Omental fat pad (tissue), 4 donors: ENCODE results near the gene MRTO4. TPM values are rescaled to one million over a fixed set of nuclear protein-coding genes. Genes with fewer than 3 reads are reported as not detected.
"Not testable (repeated sequence)": the region's sequence is repeated elsewhere in the genome, so short reads cannot be mapped to it uniquely, and the experiment has no call there.

Experiments
- ATAC-seq: fragments of 150-250 bp; one replicate; pipeline ENCODE4 v1.9.1; 2016; ENCODE audit warnings: mild to moderate bottlenecking, moderate library complexity; ENCODE audit not compliant: low FRiP score
- DNase-seq: peaks from one replicate; pipeline ENCODE4 v3.0.0-alpha.2; 2019; ENCODE audit warnings: low spot score
- total RNA-seq, 4 donors: library from RNA; depleted of rRNA; stranded (reverse); fragments of >200 nt; gene quantifications; one replicate each; pipeline ENCODE4 v1.1.0, GENCODE V29; 2016
- TF ChIP-seq, protein P1 (sequence below), 3 donors: fragments of 450-650 bp; IDR thresholded peaks; one replicate each; pipeline ENCODE4 v1.5.1; 2016 to 2017; ENCODE audit warnings: antibody characterized with exemption in 3 of 3, mild to moderate bottlenecking in 3 of 3, moderate library complexity in 2 of 3

Gene MRTO4
- total RNA-seq, 4 donors from 2014 or later: 17.2 to 76.7 (median 27.0) TPM

DNA sequence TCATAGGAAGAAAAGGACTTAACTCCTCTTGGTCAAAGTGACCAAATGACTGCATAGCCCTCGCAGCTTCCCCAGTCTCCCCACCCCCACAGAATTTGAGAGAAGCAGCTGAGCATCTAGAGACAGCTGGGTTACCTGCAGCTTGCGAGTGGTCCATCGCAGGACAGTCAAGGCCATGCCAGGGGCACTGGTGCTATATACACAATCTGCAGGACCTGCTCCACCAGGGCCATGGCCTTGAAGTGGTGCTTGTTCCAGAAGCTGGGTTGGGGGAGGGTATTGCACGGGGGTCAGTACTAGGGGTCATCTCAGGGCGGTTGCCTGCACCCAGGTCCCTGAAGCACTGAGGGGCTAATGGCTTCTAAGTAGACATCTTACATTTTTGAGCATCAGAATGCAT is 10.4 kb downstream of the MRTO4 start:
- TF ChIP-seq, protein P1, sequence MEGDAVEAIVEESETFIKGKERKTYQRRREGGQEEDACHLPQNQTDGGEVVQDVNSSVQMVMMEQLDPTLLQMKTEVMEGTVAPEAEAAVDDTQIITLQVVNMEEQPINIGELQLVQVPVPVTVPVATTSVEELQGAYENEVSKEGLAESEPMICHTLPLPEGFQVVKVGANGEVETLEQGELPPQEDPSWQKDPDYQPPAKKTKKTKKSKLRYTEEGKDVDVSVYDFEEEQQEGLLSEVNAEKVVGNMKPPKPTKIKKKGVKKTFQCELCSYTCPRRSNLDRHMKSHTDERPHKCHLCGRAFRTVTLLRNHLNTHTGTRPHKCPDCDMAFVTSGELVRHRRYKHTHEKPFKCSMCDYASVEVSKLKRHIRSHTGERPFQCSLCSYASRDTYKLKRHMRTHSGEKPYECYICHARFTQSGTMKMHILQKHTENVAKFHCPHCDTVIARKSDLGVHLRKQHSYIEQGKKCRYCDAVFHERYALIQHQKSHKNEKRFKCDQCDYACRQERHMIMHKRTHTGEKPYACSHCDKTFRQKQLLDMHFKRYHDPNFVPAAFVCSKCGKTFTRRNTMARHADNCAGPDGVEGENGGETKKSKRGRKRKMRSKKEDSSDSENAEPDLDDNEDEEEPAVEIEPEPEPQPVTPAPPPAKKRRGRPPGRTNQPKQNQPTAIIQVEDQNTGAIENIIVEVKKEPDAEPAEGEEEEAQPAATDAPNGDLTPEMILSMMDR (IDR thresholded peaks at IDR 0.05): no peak
- no peak for DNase-seq
- no peak for ATAC-seq

DNA sequence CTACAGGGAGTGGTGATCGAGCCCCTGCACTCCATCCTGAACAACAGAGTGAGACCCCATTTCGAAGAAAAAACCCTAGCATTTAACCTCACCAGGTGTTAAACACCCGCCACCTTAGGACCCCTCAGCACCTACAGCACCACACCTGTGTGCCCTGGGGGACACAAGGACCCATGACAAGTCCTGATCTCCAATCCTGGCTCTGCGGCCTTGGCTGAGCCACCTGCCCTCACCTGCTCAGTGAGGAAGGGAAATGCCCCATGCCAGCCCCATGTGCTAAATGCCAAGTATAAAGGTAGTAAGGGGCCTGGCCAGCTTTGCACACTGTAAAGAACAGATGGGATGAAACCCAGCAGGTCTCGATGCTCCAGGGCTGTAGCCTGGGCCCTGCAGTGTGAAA is 11.1 kb downstream of the MRTO4 start:
- ATAC-seq (no peak), DNase-seq (no peak)
- TF ChIP-seq, protein P1 (IDR thresholded peaks at IDR 0.05): no peak

DNA sequence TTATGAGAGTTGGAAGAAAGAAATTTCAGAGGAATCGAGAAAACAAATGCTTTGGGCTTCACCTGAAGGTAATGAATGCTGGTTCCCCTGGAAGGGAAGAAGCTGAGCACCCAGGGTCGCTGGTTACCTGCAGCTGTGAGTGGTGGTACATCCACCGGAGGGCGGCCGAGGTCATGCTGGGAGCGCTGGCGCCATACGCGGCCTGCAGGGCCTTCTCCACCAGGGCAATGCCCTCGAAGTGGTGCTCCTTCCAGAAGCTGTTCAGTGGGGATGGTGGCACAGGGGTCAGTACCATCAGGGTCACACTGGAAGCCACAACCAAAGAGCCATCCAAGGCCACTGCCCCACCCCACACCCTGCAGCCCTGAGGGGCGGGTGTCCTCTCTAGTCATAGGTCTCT is 16.8 kb downstream of the MRTO4 start:
- no peak for DNase-seq
- no peak for ATAC-seq
- TF ChIP-seq, protein P1 (IDR thresholded peaks at IDR 0.05): no peak

DNA sequence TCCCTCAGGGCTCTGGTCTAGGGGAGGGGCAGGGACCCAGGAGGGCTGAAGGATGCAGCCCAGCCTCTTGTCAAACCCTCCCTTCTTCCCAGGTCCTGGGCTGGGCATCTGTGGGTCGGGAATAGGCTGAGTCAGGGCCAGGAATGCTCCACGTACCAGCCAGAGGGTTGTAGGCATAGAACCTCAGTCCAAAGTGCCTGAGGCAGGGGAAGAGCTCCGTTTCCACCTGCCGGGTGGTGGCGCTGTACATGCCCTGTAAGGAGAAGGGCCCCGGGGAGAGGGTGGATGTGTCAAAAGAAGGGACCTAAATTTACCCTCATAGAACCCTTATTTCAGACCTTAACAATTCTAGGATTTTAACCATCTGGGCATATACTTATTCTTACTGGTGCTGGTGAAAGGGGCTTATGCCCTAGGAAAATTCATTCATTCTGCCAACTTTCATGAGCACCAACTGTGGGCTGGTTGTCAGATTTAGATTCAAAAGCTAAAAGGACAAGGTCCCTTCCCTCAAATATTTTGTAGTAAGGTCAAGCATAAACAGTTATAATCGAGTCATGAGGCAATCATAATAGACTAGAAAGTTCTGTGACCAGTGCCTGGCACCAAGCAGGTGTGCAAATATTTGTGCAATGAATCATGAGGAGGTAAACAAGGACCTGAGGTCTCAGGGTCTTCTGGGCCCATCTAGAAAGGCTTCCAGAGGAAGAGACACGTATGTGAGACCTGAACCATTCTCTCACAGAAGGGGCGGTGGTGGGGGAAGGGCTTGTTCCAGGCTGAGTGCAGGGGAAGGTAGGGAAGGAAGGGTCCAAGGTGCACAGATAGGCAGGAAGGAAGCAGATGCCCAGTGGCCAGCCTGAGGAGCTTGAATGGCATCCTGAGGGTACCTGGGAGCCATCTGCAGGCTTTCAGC is 18.1 kb downstream of the MRTO4 start:
- ATAC-seq, DNase-seq: not testable (repeated sequence)

DNA sequence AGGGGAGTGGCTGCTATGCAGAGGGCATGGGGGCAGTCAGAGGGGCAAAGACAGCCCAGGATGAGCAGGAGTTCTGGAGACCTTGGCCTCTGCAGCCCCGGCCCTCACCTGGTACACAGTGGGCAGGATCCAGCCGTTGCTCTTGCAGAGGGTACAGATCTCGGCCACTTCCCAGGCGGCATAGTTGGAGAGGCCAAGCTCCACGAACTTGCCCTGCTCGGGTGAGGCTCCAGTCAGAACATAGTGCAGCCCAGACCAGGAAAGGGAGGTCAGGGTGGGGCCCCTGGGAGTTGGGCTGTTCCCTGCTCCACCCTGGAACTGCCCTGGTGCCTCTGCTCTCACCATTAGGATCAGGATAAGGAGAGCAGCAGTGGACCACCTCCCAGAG is 18.7 kb downstream of the MRTO4 start:
- ATAC-seq, DNase-seq: not testable (repeated sequence)

DNA sequence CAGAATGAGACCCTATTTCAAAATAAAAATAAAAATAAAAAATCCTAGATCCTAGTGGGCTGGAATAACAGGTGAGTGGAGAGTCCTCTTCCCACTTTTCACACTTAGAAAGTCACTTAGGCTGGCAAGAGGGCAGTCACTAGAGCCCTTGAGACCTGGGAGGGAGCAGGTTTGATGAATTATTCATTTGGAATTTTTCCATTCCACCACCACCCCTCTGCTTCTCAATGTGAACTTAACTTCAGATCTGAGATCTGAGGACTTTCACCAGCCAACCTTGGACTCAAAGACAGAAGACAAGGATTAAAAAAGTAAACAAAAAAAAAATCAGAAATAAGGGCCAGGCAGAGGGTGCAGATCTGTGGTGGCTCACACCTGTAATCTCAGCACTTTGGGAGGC is 20.5 kb downstream of the MRTO4 start:
- DNase-seq (no peak), ATAC-seq (no peak)
- TF ChIP-seq, protein P1 (IDR thresholded peaks at IDR 0.05): no peak

DNA sequence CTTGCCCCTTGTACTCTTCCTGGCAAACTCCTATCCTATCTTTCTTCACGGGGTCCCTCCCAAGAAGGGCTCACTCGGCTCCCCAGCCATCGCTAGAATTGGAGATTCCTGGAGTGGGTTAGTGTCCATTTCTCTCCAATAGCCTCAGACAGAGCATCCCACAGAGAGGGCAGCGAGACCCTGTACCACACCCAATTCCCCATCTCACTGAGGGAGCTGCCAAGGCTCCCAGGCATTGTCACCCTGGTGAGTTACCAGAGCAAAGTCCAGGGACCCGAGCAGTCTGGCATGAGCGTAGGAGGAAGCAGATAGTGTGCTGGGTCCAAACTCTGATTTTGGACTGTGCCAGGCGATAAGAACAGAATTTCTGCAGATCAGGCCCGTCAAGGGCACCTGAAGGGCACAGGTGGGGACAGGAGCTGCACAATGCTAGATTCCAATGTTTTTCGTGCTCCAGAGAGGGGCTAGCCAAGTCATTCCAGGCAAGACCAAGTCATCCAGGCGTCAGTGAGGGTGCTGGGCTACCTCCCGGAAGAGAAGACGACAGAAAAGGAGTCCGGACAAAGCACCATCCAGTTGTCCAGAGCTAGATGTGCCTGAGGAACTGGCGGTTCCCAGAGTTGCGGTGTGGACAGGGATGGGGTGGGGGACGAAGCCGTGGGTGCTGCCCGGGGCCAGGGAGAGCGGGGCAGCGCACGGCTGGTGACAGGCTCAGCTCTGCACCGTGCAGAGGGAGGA is 21.7 kb downstream of the MRTO4 start:
- ATAC-seq: no peak
- TF ChIP-seq, protein P1 (IDR thresholded peaks at IDR 0.05): no peak
- no peak for DNase-seq

DNA sequence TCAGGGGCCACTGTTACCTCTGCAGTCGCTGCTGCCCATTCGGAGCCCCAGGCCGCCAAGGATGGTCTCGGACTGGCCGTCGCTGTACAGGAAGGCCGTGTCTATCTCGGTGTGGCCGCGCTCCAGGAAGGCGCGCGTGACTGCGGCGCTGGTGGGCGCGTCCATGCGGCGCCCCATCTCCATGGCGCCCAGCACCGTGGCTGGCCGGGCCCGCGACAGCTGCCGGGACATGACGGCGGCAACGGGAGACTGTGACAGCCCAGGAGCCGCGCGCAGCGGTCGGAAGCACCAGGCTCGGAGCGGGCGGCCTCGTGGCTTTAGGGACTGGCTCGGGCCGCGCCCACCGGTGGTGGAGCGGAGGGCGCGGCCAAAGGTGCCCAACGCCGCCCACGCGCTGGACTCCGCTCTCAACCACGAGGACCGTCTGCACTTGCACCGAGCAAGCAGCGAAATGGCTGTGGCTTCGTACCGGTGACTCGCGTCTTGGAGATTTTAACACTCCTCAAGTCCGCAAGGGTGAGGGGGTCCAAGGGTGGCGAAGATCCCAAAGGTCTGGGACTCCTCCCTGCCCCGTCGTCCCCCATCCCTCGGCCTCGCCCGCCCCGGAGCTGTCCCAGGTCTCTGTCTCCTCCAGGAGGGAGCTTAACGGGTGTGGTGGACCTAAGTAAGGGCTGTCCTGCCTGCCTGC is 22.4 kb downstream of the MRTO4 start:
- DNase-seq: not testable (repeated sequence)
- peak; percentile 53 for ATAC-seq
